Activated CD4-positive, alpha-beta T cell treated with anti-CD3 and anti-CD28 coated beads, Interleukin-2, Interleukin-6, amounts not matched to agents 100 ng/mL and 50 ng/mL, durations not matched to agents 16 hours and 8 hours (primary cell): ENCODE measurements around the gene FEN1.

Experiments
- DNase-seq: peaks from one replicate; pipeline ENCODE4 v3.0.0-alpha.2; 2020

Gene FEN1

GRCh38 chr11:61797263-61797944 lies 4.7 kb downstream of the FEN1 start:
- DNase-seq: peak; percentile 73

- DNase-seq: no peak
These were observed 7.1 kb downstream of the FEN1 start for GRCh38 chr11:61799665-61800284.

- DNase-seq: no peak
These were observed 7.9 kb downstream of the FEN1 start for GRCh38 chr11:61800331-61801281.

GRCh38 chr11:61802605-61803004 lies 9.9 kb downstream of the FEN1 start:
- no peak for DNase-seq

GRCh38 chr11:61803889-61804647 lies 11.4 kb downstream of the FEN1 start:
- DNase-seq: no peak

- no peak for DNase-seq
These were observed 12.4 kb downstream of the FEN1 start for GRCh38 chr11:61805146-61805545.

GRCh38 chr11:61806785-61807184 lies 14.1 kb downstream of the FEN1 start:
- DNase-seq: no peak

- DNase-seq: no peak
These were observed 18.0 kb downstream of the FEN1 start for GRCh38 chr11:61810671-61811175.

GRCh38 chr11:61811831-61812230 lies 19.1 kb downstream of the FEN1 start:
- DNase-seq: no peak

- DNase-seq: no peak
These were observed 20.2 kb downstream of the FEN1 start for GRCh38 chr11:61812736-61813411.

GRCh38 chr11:61814247-61814957 lies 21.7 kb downstream of the FEN1 start:
- peak; percentile 50 for DNase-seq

GRCh38 chr11:61814958-61815789 lies 22.5 kb downstream of the FEN1 start:
- DNase-seq: peak; percentile 94

GRCh38 chr11:61815790-61816735 lies 23.4 kb downstream of the FEN1 start:
- DNase-seq: peak; percentile 76

- peak; percentile 97 for DNase-seq
These were observed 24.2 kb downstream of the FEN1 start, which contains the start of gene FADS1 for GRCh38 chr11:61816736-61817455. FADS1 (minus strand) TSS chr11:61817003; CDS start chr11:61816929, 74 bp downstream.

- no peak for DNase-seq
These were observed 24.9 kb downstream of the FEN1 start for GRCh38 chr11:61817471-61818202.

- DNase-seq: no peak
These were observed 27.5 kb downstream of the FEN1 start for GRCh38 chr11:61820174-61820573.

- peak; percentile 52 for DNase-seq
These were observed 34.3 kb downstream of the FEN1 start for GRCh38 chr11:61826930-61827570.
